Pancreas (tissue), 10 donors: ENCODE measurements around the gene COL13A1. TPM values are rescaled to one million over a fixed set of nuclear protein-coding genes. Genes with fewer than 3 reads are reported as not detected.

Experiments used
- ATAC-seq, 4 donors: fragments of 200-7000 bp; cut with Tn5 transposase; one replicate each; pipeline versions ENCODE4 v1.8.0 to v1.9.1; 2020; ENCODE audit warnings: mild to moderate bottlenecking in 4 of 4, moderate library complexity in 4 of 4
- DNase-seq, 6 donors: peaks; one replicate each; pipeline ENCODE4 v3.0.0-alpha.2; 2020
- FAIRE-seq: peaks from 2 replicates; lab custom pipeline; 2012; peaks lifted over from hg19 to GRCh38; lab: Jason Lieb, UNC
- H3K27ac ChIP-seq, 4 donors: fragments of 200-600 bp; sonication (generic); 1 replicate in 3 of 4; 2 replicates in 1 of 4; pipeline versions ENCODE4 v1.5.0 to v1.8.0; 2020
- H3K27me3 ChIP-seq, 4 donors: fragments of 200-600 bp; one replicate each; pipeline ENCODE4 v1.8.0; 2021
- H3K36me3 ChIP-seq, 3 donors: fragments of 200-600 bp; sonication (generic) in 1 of 3; one replicate each; pipeline versions ENCODE4 v1.5.0 to v1.8.0; 2020 to 2021
- H3K4me1 ChIP-seq, 3 donors: fragments of 200-600 bp; one replicate each; pipeline ENCODE4 v1.8.0; 2021
- H3K4me3 ChIP-seq, 4 donors: fragments of 200-600 bp; sonication (generic) in 2 of 4; one replicate each; pipeline versions ENCODE4 v1.5.0 to v1.8.0; 2020 to 2021
- H3K9me3 ChIP-seq, 4 donors: fragments of 200-600 bp; one replicate each; pipeline ENCODE4 v1.8.0; 2021
- WGBS, 2 donors: extraction: QIAGEN DNeasy Blood & Tissue Kit; methylation state at CpG; one replicate each; pipeline ENCODE4 v1.1.7; 2013; 5-methylcytosine and 5-hydroxymethylcytosine counted together
- intact Hi-C, 3 donors: fragments of 100-400 bp; cut with DNase I; formaldehyde crosslinking; loops; one replicate each; pipeline versions ENCODE4 v1.11.1 to v1.14.2; 2022
- polyA plus RNA-seq, 2 donors: library from polyadenylated mRNA; stranded (reverse); fragments of 200-250 nt; gene quantifications; one replicate each; pipeline ENCODE4 v1.2.3, GENCODE V29; 2013
- total RNA-seq, 6 donors: library from RNA; stranded (reverse); fragmentation: NEBNext Ultra II Directional in 4 of 6; extraction: Animal tissue kit (Norgen Biotek cat#: 25700) in 4 of 6; gene quantifications; one replicate each; pipeline versions ENCODE4 v1.2.1 to v1.2.4, GENCODE V29; 2021 to 2023
- TF ChIP-seq, protein P1 (sequence below), 4 donors: fragments of 200-600 bp; sonication (generic) in 3 of 4; IDR thresholded peaks; one replicate each; pipeline versions ENCODE4 v1.5.0 to v1.8.0; 2021; ENCODE audit warnings: antibody characterized with exemption in 4 of 4
- donor health status: healthy with polysubstance abuse.
- donor health status: DM: no; HTN: no; CAD: no; lungs with moderate emphysema.
- donor health status: DM: no; HTN: no; CAD: no.
- donor health status: control.
- donor health status: control.
- donor health status: Bipolar disorder and iron deficiency.
- donor health status: DM: yes; HTN: yes; CAD: no.
- donor health status: DM: no; HTN: no; CAD: no.
- donor health status: DM: no; HTN: no; CAD: no.
- donor health status: DM: yes; HTN: yes; CAD: no.

COL13A1 gene
- total and polyA plus RNA-seq, 8 donors: 0.35 to 11.7 (median 0.92) TPM

DNA sequence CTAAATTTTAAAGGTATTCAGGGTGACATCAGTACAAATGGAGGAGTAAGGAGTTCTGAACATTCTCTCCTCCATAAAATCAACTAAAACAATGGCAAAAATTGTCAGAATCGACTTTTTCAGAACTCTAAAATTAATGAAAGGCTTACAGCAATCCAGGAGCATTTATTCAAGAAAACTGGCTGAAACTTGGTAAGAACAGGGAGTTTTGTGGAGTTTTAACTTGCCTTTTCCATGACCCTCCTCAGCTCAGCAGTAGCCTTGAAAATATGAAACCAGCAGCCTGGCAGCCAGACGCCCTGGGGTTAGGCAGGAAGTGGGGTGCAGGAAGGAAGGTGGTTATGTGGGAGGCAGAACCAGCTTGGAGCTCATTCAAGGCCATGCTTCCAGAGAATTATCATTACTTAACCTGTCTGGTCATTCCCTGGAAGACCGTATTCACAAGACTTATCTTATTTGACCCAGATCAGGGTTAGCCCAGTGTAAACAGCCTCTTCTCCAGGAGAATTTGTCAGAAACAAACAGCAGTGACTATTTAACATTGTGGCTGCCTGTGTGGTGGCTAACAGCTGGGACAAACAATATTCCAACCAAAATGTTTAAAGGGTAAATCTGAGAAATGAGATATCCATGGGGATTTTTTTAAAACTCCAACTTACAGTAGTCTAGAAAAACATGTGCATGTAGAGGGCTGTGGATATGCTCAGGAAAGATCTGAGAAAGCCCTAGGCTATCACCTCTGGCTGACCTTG, 175.3 kb downstream of the COL13A1 start:
- Histone ChIP-seq H3K36me3 (no peaks in the 10 kb centered on the region), H3K27me3 (no peaks in the 10 kb centered on the region), H3K9me3 (no peaks in the 10 kb centered on the region), H3K4me1 (no peaks in the 10 kb centered on the region), H3K4me3 (no peak overlapping the region), H3K27ac (no peak overlapping the region)
- DNase-seq (no peak), ATAC-seq (no peak), FAIRE-seq (no peak)
- intact Hi-C loops: no loop called here
- 24 to 40% methylated on average over 3 of the region's 3 CpGs for WGBS, 2 donors
- TF ChIP-seq, protein P1, sequence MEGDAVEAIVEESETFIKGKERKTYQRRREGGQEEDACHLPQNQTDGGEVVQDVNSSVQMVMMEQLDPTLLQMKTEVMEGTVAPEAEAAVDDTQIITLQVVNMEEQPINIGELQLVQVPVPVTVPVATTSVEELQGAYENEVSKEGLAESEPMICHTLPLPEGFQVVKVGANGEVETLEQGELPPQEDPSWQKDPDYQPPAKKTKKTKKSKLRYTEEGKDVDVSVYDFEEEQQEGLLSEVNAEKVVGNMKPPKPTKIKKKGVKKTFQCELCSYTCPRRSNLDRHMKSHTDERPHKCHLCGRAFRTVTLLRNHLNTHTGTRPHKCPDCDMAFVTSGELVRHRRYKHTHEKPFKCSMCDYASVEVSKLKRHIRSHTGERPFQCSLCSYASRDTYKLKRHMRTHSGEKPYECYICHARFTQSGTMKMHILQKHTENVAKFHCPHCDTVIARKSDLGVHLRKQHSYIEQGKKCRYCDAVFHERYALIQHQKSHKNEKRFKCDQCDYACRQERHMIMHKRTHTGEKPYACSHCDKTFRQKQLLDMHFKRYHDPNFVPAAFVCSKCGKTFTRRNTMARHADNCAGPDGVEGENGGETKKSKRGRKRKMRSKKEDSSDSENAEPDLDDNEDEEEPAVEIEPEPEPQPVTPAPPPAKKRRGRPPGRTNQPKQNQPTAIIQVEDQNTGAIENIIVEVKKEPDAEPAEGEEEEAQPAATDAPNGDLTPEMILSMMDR (IDR thresholded peaks at IDR 0.05): no peak

DNA sequence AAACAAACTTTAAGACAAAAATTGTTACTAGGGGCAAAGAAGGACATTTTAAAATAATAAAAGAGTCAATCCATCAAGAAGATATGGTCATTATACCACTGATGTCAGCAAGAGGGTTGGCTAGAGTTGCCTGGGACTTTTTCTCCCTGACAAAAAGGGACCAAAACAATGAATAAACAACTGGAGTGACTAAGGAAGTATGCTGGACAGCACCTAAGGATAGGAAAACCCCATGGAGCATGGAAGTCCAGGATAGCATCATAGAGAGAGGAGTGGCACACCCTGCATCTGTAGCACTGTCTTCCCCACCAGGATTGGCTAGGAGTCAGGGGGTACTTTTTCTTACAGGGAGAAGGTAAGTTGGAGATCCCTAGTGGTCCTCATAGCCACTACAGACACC, 177.5 kb downstream of the COL13A1 start:
- Histone ChIP-seq H3K4me3 (no peak overlapping the region), H3K27me3 (peaks cover 0 to 4% (median 0%) of the 10 kb centered on the region in 4 donors), H3K36me3 (no peaks in the 10 kb centered on the region), H3K27ac (no peak overlapping the region), H3K9me3 (no peaks in the 10 kb centered on the region), H3K4me1 (no peaks in the 10 kb centered on the region)
- DNase-seq: no peak
- no peak for FAIRE-seq
- no peak for ATAC-seq
- TF ChIP-seq, protein P1 (IDR thresholded peaks at IDR 0.05): no peak
- intact Hi-C loops: no loop called here

DNA sequence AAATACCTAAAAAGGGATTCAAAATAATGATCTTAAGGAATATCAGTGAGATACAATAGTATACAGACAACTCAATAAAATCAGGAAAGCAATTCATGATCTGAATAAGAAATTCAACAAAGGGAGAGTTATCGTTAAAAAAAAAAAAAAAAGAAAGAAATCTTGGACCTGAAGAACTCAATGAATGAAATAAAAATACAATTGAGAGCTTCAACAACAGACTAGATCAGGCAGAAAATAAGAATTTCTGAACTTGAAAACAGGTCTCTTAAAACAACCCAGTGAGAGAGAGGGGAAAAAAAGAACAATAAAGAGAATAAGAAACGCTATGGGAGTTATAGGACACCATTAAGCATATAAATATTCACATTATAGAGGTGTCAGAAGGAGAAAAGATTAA, 179.0 kb downstream of the COL13A1 start:
- H3K4me1 ChIP-seq: no peaks in the 10 kb centered on the region
- H3K27me3 ChIP-seq: peaks cover 0 to 4% (median 0%) of the 10 kb centered on the region in 4 donors
- ATAC-seq (no peak), FAIRE-seq (no peak), DNase-seq (no peak)
- no peaks in the 10 kb centered on the region for H3K9me3 ChIP-seq
- H3K4me3 ChIP-seq: no peak overlapping the region
- H3K36me3 ChIP-seq: no peaks in the 10 kb centered on the region
- 71 to 83% methylated on average over 2 of the region's 2 CpGs for WGBS, 2 donors
- intact Hi-C loops: no loop called here
- TF ChIP-seq, protein P1 (IDR thresholded peaks at IDR 0.05): no peak
- no peak overlapping the region for H3K27ac ChIP-seq

DNA sequence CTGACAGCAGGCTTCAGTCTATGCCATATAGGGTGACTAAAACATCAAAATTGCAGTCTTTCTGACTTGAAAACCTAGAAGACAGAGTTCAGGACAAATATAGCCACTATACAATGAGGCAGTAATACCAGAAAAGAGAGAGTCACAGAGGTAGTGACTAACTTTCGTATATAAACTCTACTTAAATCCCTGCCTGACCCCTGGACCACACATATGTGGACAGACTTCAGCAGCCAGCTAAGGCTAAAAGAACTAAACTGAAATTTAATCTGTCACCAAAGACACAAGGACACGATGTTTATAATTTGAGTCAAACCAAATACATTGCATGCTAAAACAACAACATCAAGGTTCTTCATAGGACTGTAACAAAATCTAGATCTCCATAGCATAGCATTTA, 186.4 kb downstream of the COL13A1 start:
- ATAC-seq (no peak), DNase-seq (no peak), FAIRE-seq (no peak)
- no peaks in the 10 kb centered on the region for H3K4me1 ChIP-seq
- H3K27me3 ChIP-seq: no peaks in the 10 kb centered on the region
- no peaks in the 10 kb centered on the region for H3K9me3 ChIP-seq
- H3K27ac ChIP-seq: no peak overlapping the region
- TF ChIP-seq, protein P1 (IDR thresholded peaks at IDR 0.05): no peak
- H3K4me3 ChIP-seq: no peak overlapping the region
- 49 to 57% methylated on average over 2 of the region's 2 CpGs for WGBS, 2 donors
- no peaks in the 10 kb centered on the region for H3K36me3 ChIP-seq
- intact Hi-C loops: no loop called here

DNA sequence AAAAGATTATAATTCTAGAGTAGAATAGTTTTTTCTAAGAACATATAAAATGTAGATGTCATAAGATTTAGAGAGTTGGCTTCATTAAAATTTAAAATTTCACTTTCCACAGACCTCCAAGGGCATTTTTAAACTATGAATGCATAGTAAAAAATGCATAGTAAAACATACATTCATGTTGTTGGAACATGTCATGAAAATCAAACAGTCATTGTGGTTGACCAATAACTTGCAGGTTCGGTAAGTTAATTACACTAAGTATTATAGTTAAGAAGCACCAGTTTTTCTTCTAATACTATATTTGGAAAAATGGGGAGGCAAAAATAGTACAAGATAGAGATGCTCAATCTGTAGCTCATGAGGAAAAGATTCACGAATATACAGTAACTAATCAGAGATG, 189.4 kb downstream of the COL13A1 start:
- TF ChIP-seq, protein P1 (IDR thresholded peaks at IDR 0.05): no peak
- FAIRE-seq (no peak), DNase-seq (no peak), ATAC-seq (no peak)
- Histone ChIP-seq H3K36me3 (no peaks in the 10 kb centered on the region), H3K27ac (no peak overlapping the region), H3K4me3 (no peak overlapping the region), H3K27me3 (no peaks in the 10 kb centered on the region), H3K4me1 (no peaks in the 10 kb centered on the region), H3K9me3 (no peaks in the 10 kb centered on the region)
- 67 to 68% methylated on average over 2 of the region's 2 CpGs for WGBS, 2 donors
- intact Hi-C loops: no loop called here
